Measurements from ENCODE around the gene SLC38A2. TPM values are rescaled to one million over a fixed set of nuclear protein-coding genes. Genes with fewer than 3 reads are reported as not detected.

The SLC38A2 gene
- total RNA-seq, 1 experiment from 2014 or later: 170 TPM

DNA sequence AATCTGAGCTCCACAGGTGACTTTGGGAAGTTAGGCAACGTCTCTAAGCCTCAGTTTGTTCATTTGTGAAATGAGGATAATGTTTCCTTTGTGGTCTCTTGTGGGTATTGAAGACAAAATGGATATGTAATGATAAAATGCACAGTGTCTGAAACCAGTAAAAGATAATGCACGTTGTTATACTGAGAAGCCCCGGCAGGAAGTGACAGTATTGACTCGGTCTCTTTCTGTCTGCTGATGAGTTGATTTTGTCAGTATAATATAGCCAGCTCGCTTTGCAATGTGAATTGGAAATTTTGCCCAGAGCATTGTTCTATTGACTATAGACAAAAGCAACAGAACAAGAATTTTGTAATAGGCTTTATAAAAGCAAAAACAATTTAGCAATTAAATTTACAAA lies 54.5 kb downstream of the SLC38A2 start:
- Mint-ChIP-seq H3K27ac (ENCODE audit: unreplicated experiment) (no peak overlapping the region), H3K36me3 (ENCODE audit: insufficient read depth, unreplicated experiment) (no peaks in the 10 kb centered on the region), H3K4me1 (ENCODE audit: low read depth, unreplicated experiment) (no peaks in the 10 kb centered on the region), H3K27me3 (ENCODE audit: unreplicated experiment) (no peaks in the 10 kb centered on the region), H3K9me3 (ENCODE audit: low read depth, unreplicated experiment) (no peaks in the 10 kb centered on the region), H3K4me3 (ENCODE audit: low read depth, unreplicated experiment) (no peak overlapping the region)
- CTCF ChIA-PET: no interaction called here
- TF ChIP-seq, protein P1, sequence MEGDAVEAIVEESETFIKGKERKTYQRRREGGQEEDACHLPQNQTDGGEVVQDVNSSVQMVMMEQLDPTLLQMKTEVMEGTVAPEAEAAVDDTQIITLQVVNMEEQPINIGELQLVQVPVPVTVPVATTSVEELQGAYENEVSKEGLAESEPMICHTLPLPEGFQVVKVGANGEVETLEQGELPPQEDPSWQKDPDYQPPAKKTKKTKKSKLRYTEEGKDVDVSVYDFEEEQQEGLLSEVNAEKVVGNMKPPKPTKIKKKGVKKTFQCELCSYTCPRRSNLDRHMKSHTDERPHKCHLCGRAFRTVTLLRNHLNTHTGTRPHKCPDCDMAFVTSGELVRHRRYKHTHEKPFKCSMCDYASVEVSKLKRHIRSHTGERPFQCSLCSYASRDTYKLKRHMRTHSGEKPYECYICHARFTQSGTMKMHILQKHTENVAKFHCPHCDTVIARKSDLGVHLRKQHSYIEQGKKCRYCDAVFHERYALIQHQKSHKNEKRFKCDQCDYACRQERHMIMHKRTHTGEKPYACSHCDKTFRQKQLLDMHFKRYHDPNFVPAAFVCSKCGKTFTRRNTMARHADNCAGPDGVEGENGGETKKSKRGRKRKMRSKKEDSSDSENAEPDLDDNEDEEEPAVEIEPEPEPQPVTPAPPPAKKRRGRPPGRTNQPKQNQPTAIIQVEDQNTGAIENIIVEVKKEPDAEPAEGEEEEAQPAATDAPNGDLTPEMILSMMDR (IDR thresholded peaks at IDR 0.05; ENCODE audit: unreplicated experiment): no peak
- no TSS peak for BruUV-seq (replicated peaks)
- intact Hi-C loops (cut with micrococcal nuclease; ENCODE audit: unreplicated experiment): no loop called here
- no peak for DNase-seq

Other genes starting within 250 kb of the SLC38A2 start
- 113 and 132 TPM in 2 replicates for gene SLC38A1, start 103.7 kb downstream of the SLC38A2 start, total RNA-seq (2022)